GM12875 (cell line): Measurements from ENCODE around the gene SMC1A.

ENCODE experiments used
- H3K4me3 ChIP-seq: one replicate; pipeline ENCODE4 v1.5.1; 2011; ENCODE audit warnings: low read depth, low read length, control low read depth
- CTCF ChIP-seq: IDR thresholded peaks from 2 replicates; pipeline ENCODE4 v1.5.1; 2011; ENCODE audit warnings: low read depth, mild to moderate bottlenecking, control low read depth, inconsistent platforms, low read length, moderate library complexity, borderline replicate concordance; ENCODE audit not compliant: insufficient read depth

The SMC1A gene

GRCh38 chrX:53337101-53337500 lies 85.4 kb downstream of the SMC1A start:
- TF ChIP-seq CTCF, result no peak
- H3K4me3 ChIP-seq, result no peak overlapping the region

- no peak for TF ChIP-seq CTCF
- no peak overlapping the region for H3K4me3 ChIP-seq
These were observed 88.6 kb downstream of the SMC1A start for GRCh38 chrX:53333853-53334252.

GRCh38 chrX:53332204-53332603 lies 90.2 kb downstream of the SMC1A start:
- H3K4me3 ChIP-seq, result no peak overlapping the region
- no peak for TF ChIP-seq CTCF

GRCh38 chrX:53330331-53330730 lies 92.1 kb downstream of the SMC1A start:
- no peak overlapping the region for H3K4me3 ChIP-seq
- TF ChIP-seq CTCF, result no peak

GRCh38 chrX:53324803-53325202 lies 97.7 kb downstream of the SMC1A start:
- H3K4me3 ChIP-seq, result no peak overlapping the region
- TF ChIP-seq CTCF, result no peak
